Esophagus squamous epithelium (tissue), 5 donors: ENCODE data around the gene IGSF9. TPM values are rescaled to one million over a fixed set of nuclear protein-coding genes. Genes with fewer than 3 reads are reported as not detected.

Experiments
- DNase-seq: peaks from one replicate; lab custom pipeline; 2025; lab: John Stamatoyannopoulos, UW
- H3K27ac ChIP-seq, 4 donors: fragments of 200-600 bp; sonication (generic); one replicate each; pipeline ENCODE4 v1.5.1; 2016 to 2019; ENCODE audit warnings: mild to moderate bottlenecking in 1 of 4
- H3K27me3 ChIP-seq, 4 donors: fragments of 200-600 bp; sonication (generic); 1 replicate in 3 of 4; 2 replicates in 1 of 4; pipeline versions ENCODE4 v1.5.1 to v1.6.0; 2017 to 2021; ENCODE audit warnings: antibody characterized with exemption in 1 of 4
- H3K36me3 ChIP-seq, 3 donors: fragments of 200-600 bp; sonication (generic); one replicate each; pipeline ENCODE4 v1.5.1; 2016 to 2019
- H3K4me1 ChIP-seq, 3 donors: fragments of 200-600 bp; sonication (generic); one replicate each; pipeline ENCODE4 v1.5.1; 2017 to 2019
- H3K4me3 ChIP-seq, 4 donors: fragments of 200-600 bp; sonication (generic); 1 replicate in 3 of 4; 2 replicates in 1 of 4; pipeline ENCODE4 v1.5.1; 2016 to 2019; ENCODE audit warnings: mild to moderate bottlenecking in 2 of 4, moderate library complexity in 1 of 4
- H3K9me3 ChIP-seq, 3 donors: fragments of 200-600 bp; sonication (generic); one replicate each; pipeline ENCODE4 v1.5.1; 2016 to 2019
- POLR2A ChIP-seq, 4 donors: fragments of 450-650 bp; IDR thresholded peaks; one replicate each; pipeline ENCODE4 v1.6.1; 2017; ENCODE audit warnings: antibody characterized with exemption in 4 of 4, mild to moderate bottlenecking in 4 of 4, moderate library complexity in 3 of 4
- WGBS, 2 donors: methylation state at CpG; one replicate each; pipeline ENCODE4 v1.1.5; 2018; 5-methylcytosine and 5-hydroxymethylcytosine counted together
- intact Hi-C: fragments of 100-400 bp; cut with DNase I; formaldehyde crosslinking; loops from one replicate; pipeline ENCODE4 v1.15.0; 2022
- total RNA-seq, 4 donors: library from RNA; depleted of rRNA; stranded (reverse); fragments of >200 nt; gene quantifications; one replicate each; pipeline ENCODE4 v1.1.0, GENCODE V29; 2016
- TF ChIP-seq, protein P1 (sequence below), 6 experiments: fragments of 450-650 bp in 4 of 6; fragments of 200-600 bp in 2 of 6; sonication (generic) in 2 of 6; IDR thresholded peaks; one replicate each; pipeline ENCODE4 v1.5.1; 2016 to 2019; ENCODE audit warnings: antibody characterized with exemption in 6 of 6, mild to moderate bottlenecking in 4 of 6, moderate library complexity in 4 of 6
- donor health status: DM: yes; HTN: yes; CAD: no.

IGSF9 gene
- total RNA-seq, 4 donors from 2014 or later = 4.2 to 12.0 (median 8.8) TPM

DNA sequence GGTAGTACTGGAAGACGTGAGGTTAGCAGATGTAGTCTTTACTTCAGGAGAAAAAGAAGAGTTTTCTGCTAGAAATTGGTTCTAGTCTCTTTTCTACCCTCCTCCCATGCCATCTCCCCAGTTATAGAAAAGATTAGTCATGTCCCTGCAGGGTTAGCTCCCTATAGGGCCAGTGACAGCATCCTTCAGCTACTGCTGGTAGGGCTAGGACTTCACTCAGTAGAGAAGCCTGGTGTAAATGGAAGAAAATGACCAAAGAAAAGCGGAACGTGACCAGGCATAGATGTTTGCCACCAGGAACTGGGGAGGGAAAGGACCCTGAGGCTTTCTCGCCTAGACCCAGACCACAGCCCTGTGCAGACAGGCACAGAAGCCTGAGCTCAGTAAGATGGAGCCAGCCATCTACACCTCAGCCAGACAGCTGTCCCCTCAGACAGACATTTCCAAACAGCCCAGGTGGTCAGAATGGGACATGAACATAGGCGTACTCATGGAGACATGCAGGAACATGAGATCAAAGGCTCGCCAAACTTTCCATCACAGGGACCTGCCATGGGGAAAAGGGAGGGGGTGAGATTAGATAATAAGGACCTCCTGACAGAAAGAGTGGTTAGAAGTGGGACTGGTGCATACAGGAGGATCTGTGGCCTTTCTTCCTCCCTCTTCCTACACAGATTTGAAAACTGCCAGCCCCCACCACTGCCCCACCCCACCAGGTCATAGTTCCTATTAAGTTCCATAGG is 32.1 kb upstream of the IGSF9 start:
- TF ChIP-seq, protein P1, sequence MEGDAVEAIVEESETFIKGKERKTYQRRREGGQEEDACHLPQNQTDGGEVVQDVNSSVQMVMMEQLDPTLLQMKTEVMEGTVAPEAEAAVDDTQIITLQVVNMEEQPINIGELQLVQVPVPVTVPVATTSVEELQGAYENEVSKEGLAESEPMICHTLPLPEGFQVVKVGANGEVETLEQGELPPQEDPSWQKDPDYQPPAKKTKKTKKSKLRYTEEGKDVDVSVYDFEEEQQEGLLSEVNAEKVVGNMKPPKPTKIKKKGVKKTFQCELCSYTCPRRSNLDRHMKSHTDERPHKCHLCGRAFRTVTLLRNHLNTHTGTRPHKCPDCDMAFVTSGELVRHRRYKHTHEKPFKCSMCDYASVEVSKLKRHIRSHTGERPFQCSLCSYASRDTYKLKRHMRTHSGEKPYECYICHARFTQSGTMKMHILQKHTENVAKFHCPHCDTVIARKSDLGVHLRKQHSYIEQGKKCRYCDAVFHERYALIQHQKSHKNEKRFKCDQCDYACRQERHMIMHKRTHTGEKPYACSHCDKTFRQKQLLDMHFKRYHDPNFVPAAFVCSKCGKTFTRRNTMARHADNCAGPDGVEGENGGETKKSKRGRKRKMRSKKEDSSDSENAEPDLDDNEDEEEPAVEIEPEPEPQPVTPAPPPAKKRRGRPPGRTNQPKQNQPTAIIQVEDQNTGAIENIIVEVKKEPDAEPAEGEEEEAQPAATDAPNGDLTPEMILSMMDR (IDR thresholded peaks at IDR 0.05) = no peak
- no peak for TF ChIP-seq POLR2A (IDR thresholded peaks at IDR 0.05)
- peaks cover 0 to 16% (median 0%) of the 10 kb centered on the region in 3 donors for H3K36me3 ChIP-seq
- H3K4me3 ChIP-seq = no peak overlapping the region
- no peak for DNase-seq
- H3K27me3 ChIP-seq = no peaks in the 10 kb centered on the region
- no peaks in the 10 kb centered on the region for H3K9me3 ChIP-seq
- intact Hi-C loops = no loop called here
- WGBS, 2 donors = 75 to 86% methylated on average over 6 of the region's 6 CpGs
- no peak overlapping the region for H3K27ac ChIP-seq
- H3K4me1 ChIP-seq = no peaks in the 10 kb centered on the region

DNA sequence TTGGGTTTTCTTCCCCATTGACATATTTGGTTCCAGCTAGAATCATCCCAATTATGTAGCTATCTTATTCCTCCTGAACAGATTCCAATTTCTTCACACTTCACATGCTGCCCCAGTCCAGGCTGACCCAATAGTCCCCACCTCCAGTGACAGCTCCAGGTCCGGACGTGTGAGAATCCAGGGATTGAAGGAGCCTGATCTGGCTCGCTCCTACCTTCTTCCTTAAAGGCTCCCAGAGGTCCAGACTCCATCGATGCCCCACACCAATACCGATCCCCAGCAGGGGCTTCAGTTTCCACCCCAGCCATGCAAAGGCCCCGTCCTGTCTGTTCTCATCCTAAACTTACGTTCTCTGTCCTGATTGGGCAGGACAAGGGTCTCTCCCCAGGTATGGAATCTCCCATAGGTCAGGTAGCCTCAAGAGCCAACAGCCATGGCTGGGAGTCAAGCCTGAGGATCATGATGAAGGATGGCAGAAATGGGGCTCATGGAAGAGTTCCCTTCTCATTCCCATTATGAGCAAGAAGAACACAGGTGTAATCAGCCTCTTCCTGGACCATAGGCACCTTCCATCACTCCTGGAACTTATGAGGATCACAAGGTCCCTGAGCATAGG is 29.0 kb upstream of the IGSF9 start:
- intact Hi-C loops = no loop called here
- Histone ChIP-seq H3K9me3 (no peaks in the 10 kb centered on the region), H3K27ac (no peak overlapping the region), H3K36me3 (no peaks in the 10 kb centered on the region), H3K4me1 (no peaks in the 10 kb centered on the region), H3K4me3 (no peak overlapping the region), H3K27me3 (peaks cover 0 to 3% (median 0%) of the 10 kb centered on the region in 4 donors)
- no peak for DNase-seq
- WGBS, 2 donors = 90 to 95% methylated on average over 7 of the region's 7 CpGs
- TF ChIP-seq, protein P1 (IDR thresholded peaks at IDR 0.05) = no peak
- no peak for TF ChIP-seq POLR2A (IDR thresholded peaks at IDR 0.05)

DNA sequence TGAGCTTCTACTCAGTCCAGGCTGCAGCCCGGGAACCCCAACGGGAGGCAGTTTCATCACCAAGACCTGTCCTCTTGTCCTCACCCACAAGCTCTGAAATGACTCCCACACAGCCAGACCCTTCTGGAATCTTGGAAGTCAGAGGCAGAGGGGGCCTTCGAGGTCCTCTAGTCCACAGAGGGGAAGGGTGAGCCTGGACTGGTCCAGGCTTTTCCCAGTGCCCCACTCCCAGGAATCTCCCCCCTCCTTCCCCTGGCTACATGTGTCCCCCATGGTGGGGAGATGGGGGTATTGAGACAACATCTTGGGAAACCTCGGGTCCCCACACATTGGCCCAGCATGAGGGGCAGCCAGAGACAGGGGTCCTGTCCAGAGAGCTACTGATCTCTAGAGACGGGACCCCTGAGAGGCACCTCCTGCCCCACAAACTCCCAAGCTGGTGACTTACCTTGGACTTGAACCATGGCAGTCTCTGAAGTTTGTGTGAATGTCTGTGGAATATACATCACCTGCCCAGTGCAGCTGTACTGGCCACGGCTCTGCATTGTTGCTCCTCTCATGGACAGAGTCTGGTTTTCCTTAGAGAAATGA is 28.0 kb upstream of the IGSF9 start:
- Histone ChIP-seq H3K4me1 (no peaks in the 10 kb centered on the region), H3K36me3 (no peaks in the 10 kb centered on the region), H3K27me3 (peaks cover 0 to 6% (median 0%) of the 10 kb centered on the region in 4 donors), H3K9me3 (no peaks in the 10 kb centered on the region), H3K27ac (no peak overlapping the region), H3K4me3 (no peak overlapping the region)
- no peak for DNase-seq
- intact Hi-C loops = no loop called here
- WGBS, 2 donors = 65 to 92% methylated on average over 2 of the region's 6 CpGs
- TF ChIP-seq POLR2A (IDR thresholded peaks at IDR 0.05) = no peak
- TF ChIP-seq, protein P1 (IDR thresholded peaks at IDR 0.05) = no peak

DNA sequence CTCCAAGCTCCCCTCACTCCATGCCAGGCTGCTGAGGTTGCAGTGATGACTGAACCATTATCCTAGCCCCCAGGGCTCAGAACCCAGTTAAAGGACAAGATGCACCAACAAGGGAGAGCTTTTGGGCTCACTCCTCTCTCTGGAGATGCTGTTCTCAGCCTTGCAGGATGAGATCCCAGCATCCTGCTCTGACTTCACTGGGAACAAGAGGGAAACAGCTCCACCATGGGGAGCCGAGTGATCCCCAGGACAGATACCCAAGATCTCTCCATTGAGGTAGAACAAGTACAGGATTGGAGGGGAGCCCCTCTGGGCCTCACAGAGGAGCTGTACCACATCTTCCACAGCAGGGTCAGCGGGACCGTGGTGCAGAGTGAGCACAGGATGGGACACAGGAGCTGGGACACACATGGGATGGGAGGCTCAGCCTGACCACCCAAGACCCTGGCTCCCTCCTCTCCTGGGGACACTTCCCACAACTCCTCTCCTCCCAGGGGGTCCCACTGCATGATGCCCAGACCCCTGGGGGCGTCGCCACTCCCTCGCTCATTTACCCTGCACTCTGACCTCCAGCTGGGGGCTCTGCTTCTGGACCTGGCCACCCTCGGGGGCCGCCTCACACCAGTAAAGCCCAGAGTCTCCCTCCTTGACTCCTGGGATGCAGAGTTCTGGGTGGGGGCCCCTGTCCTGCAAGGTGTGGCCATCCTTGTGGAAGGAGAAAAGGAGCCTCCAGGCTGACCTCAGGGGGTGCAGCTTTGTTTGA is 27.2 kb upstream of the IGSF9 start:
- H3K27me3 ChIP-seq = peaks cover 0 to 6% (median 0%) of the 10 kb centered on the region in 4 donors
- intact Hi-C loops = no loop called here
- no peak overlapping the region for H3K4me3 ChIP-seq
- no peak overlapping the region for H3K27ac ChIP-seq
- TF ChIP-seq, protein P1 (IDR thresholded peaks at IDR 0.05) = no peak
- no peak for TF ChIP-seq POLR2A (IDR thresholded peaks at IDR 0.05)
- WGBS, 2 donors = 81 to 94% methylated on average over 3 to 4 of the region's 8 CpGs
- H3K9me3 ChIP-seq = no peaks in the 10 kb centered on the region
- H3K36me3 ChIP-seq = no peaks in the 10 kb centered on the region
- H3K4me1 ChIP-seq = no peaks in the 10 kb centered on the region
- DNase-seq = no peak
